Skeletal muscle satellite cell (primary cell): Measurements from ENCODE around the gene FAM171A2.

Experiments
- H3K27me3 ChIP-seq: 2 replicates; pipeline ENCODE4 v1.7.0; 2013; ENCODE audit warnings: low read length; ENCODE audit not compliant: control insufficient read depth, insufficient read depth
- H3K36me3 ChIP-seq: 2 replicates; pipeline ENCODE4 v1.7.0; 2013; ENCODE audit warnings: mild to moderate bottlenecking, control low read depth, low read length; ENCODE audit not compliant: insufficient read depth
- H3K4me1 ChIP-seq: 2 replicates; pipeline ENCODE4 v1.7.0; 2013; ENCODE audit warnings: low read length; ENCODE audit not compliant: control insufficient read depth, insufficient read depth
- H3K4me2 ChIP-seq: 2 replicates; pipeline ENCODE4 v1.7.0; 2013; ENCODE audit warnings: mild to moderate bottlenecking, low read length
- H3K4me3 ChIP-seq: 2 replicates; pipeline ENCODE4 v1.7.0; 2013; ENCODE audit warnings: low read length
- H3K9ac ChIP-seq: 2 replicates; pipeline ENCODE4 v1.7.0; 2013; ENCODE audit warnings: mild to moderate bottlenecking, low read depth, low read length, moderate library complexity
- H3K9me3 ChIP-seq: replicated peaks from 2 replicates; pipeline ENCODE4 v1.7.0; 2013; ENCODE audit warnings: mild to moderate bottlenecking, control low read depth, low read length

The FAM171A2 gene

DNA sequence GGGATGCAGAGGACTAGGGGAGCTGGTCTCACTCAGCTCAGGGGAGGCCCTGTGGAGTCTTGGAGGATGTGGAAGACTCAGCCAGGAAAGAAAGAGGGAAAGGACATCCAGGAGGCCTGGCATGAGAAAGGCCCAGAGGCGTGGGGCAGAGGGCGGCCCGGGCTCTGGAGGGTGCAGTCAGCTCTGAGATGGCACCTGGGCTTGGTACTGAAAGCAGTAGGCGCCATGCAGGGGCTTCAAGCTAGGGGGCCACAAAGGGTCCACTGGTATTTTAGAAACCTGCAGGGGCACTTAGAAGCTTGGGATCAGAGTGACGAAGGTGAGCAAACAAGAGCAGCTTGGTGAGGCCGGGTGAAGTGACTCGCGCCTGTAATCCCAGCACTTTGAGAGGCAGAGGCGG lies 5.6 kb downstream of the FAM171A2 start:
- Histone ChIP-seq H3K4me1 (peaks cover 7% of the 10 kb centered on the region), H3K4me3 (no peak overlapping the region), H3K27me3 (no peaks in the 10 kb centered on the region), H3K36me3 (no peaks in the 10 kb centered on the region), H3K4me2 (no peak overlapping the region), H3K9ac (no peak overlapping the region), H3K9me3 (no peaks in the 10 kb centered on the region)

DNA sequence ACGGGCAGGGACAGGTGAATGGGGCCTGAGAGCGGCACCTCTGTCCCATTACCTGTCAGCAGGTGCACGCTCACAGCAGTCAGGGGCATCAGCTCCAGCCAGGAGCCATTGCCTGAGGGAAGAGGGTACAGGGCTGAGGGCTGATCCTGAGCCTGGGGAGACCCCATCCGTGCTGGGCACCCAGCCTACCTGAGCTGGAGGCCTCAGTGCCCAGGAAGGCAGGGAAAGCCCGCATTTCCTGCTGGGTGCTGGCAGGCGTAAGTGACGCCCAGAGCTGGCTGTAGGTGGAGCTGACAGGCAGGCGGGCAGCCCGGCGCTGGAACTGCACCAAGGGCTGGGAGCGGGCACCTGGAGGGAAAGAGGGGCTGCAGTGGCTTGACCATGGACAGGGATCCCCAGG lies 7.4 kb downstream of the FAM171A2 start:
- H3K4me2 ChIP-seq = no peak overlapping the region
- peaks cover 15% of the 10 kb centered on the region for H3K36me3 ChIP-seq
- H3K4me3 ChIP-seq = no peak overlapping the region
- no peaks in the 10 kb centered on the region for H3K9me3 ChIP-seq
- peaks cover 4% of the 10 kb centered on the region for H3K4me1 ChIP-seq
- no peak overlapping the region for H3K9ac ChIP-seq
- H3K27me3 ChIP-seq = no peaks in the 10 kb centered on the region

DNA sequence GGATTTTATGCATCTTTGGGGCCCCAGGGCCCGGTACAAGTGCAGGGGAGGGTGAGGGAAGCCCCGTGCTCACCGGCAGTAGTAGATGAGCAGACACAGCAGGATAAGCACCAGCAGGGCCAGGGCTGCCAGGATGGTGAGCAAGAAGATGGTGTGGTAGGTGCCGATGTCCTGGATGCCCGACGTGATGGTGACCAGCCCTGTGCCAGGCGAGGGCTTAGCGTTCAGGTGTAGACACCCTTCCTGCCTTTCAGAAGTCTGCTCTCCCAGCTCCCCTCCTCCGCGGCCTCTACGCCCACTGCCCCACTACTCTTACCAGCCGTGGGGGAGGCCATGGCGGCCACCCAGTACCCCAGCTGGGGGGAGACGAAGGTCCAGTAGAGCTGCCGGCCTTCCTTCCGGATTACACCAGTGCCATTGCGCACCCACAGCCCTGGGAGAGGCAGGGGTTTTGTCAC lies 8.0 kb downstream of the FAM171A2 start:
- Histone ChIP-seq H3K4me3 (no peak overlapping the region), H3K27me3 (no peaks in the 10 kb centered on the region), H3K4me2 (no peak overlapping the region), H3K9me3 (no peaks in the 10 kb centered on the region), H3K9ac (no peak overlapping the region), H3K36me3 (peaks cover 20% of the 10 kb centered on the region), H3K4me1 (no peaks in the 10 kb centered on the region)

DNA sequence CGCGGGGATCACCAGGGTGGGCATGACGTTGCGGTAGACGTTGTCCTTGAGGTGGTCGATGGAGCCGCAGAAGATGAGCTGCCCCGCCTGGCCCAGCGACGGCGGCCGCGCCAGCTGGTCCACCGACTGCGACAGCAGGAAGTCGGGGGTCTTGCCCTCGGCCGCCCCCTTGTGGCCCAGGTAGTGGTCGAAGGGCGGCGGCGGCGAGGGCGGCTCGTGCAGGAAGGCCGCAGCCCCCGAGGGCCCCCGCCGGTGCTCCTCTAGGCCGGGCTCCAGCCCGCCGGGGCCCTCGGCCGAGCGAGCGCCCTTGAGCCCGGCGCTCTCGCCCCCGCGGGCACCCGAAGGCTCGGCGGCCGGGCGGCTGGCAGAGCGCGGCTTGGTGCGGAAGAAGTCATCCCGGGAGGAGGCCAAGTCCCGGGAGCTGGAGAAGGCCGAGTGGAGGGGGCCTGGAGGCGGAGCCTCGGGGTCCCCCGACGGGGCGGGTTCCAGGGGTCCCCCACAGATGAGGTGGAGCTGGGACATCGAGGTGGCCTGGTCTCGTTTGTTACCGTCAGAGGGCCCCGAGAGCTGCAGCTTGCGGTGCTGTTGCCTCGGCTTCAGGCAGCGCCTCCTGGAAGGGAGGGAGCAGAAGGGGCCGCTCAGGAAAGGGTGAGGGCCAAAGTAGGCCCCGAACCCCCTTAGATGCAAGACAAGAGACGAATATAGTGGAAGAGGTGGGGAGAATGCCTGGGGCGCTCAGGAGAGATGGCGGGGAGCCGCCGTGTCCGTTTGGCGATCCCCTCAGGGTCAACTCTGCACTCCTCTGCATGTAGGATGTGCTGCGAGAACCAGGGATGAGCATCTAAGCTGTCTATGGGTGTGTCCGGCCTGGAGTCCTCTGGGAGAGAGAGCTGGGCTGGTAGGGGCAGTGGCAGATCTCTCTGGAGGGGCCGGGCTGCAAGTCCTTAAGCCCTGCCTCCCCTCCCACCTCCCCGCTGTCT lies 8.8 kb downstream of the FAM171A2 start:
- H3K4me1 ChIP-seq = no peaks in the 10 kb centered on the region
- peaks cover 20% of the 10 kb centered on the region for H3K36me3 ChIP-seq
- H3K27me3 ChIP-seq = no peaks in the 10 kb centered on the region
- H3K4me2 ChIP-seq = no peak overlapping the region
- no peak overlapping the region for H3K9ac ChIP-seq
- no peaks in the 10 kb centered on the region for H3K9me3 ChIP-seq
- no peak overlapping the region for H3K4me3 ChIP-seq

DNA sequence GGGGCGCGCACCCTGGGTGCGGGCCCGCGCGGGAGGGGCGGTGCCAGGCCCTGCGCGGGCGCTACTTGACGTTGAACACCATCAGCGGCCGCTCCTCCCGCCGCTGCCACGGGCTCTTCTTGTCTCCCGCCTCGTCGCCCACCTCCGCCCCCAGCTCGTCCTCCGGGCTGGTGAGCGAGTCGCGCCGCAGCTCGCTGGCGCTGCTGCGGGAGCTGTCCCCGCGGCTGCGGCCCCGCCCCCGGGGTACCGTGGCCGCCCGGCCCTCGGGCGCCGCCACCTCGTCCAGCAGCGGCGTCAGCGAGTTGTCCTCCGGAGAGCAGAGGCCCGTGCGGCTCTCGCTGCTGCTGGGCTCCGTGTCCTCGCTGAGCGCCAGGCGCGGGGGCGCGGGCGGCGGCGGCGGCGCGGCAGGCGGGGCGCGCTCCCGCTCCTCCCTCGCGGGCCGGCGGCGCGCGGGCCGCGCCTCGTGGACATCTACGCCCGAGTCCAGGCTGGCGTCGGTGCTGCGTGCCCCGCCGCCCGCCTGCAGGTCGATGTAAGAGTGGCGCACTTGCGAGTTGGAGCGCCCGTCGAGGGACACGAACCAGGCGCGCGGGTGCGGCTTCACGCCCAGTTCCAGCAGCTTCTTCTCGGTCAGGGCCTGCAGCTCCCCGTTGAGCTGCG lies 9.9 kb downstream of the FAM171A2 start:
- H3K4me2 ChIP-seq = no peak overlapping the region
- no peaks in the 10 kb centered on the region for H3K4me1 ChIP-seq
- H3K27me3 ChIP-seq = no peaks in the 10 kb centered on the region
- H3K9me3 ChIP-seq = no peaks in the 10 kb centered on the region
- no peak overlapping the region for H3K4me3 ChIP-seq
- peaks cover 20% of the 10 kb centered on the region for H3K36me3 ChIP-seq
- H3K9ac ChIP-seq = no peak overlapping the region

DNA sequence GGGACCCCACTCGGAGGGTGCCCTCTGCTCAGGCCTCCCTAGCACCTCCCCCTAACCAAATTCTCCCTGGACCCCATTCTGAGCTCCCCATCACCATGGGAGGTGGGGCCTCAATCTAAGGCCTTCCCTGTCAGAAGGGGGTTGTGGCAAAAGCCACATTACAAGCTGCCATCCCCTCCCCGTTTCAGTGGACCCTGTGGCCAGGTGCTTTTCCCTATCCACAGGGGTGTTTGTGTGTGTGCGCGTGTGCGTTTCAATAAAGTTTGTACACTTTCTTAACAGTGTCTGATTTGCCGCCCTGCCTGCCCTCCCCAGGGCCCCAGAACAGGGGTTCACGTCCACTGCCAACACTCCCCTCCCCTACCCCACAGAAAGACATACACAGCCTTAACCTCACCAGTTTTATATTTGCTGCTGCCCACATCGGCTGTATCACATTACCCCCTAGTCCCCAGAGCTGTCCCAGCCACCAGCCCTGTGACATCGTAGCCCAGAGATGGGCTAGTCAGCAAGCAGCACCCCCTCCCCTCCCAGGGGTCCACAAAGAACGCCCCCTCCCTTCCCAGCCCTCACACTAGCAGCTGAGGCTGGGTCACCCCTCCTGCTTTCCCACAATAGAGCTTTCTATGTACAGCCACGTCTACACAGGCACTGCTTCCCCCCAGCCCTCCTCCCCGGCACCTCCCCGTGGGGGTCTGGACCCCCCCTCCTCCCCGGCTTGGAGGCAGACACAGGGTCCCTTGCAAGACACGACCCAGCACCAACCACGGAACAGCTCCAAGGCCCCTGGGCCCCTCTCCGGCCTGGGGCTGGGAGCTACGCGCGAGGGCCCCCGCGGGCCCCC lies 10.6 kb downstream of the FAM171A2 start:
- H3K4me2 ChIP-seq = no peak overlapping the region
- H3K4me1 ChIP-seq = peaks cover under 1% of the 10 kb centered on the region
- H3K4me3 ChIP-seq = no peak overlapping the region
- H3K27me3 ChIP-seq = no peaks in the 10 kb centered on the region
- H3K9ac ChIP-seq = no peak overlapping the region
- H3K36me3 ChIP-seq = peaks cover 20% of the 10 kb centered on the region
- H3K9me3 ChIP-seq = no peaks in the 10 kb centered on the region

DNA sequence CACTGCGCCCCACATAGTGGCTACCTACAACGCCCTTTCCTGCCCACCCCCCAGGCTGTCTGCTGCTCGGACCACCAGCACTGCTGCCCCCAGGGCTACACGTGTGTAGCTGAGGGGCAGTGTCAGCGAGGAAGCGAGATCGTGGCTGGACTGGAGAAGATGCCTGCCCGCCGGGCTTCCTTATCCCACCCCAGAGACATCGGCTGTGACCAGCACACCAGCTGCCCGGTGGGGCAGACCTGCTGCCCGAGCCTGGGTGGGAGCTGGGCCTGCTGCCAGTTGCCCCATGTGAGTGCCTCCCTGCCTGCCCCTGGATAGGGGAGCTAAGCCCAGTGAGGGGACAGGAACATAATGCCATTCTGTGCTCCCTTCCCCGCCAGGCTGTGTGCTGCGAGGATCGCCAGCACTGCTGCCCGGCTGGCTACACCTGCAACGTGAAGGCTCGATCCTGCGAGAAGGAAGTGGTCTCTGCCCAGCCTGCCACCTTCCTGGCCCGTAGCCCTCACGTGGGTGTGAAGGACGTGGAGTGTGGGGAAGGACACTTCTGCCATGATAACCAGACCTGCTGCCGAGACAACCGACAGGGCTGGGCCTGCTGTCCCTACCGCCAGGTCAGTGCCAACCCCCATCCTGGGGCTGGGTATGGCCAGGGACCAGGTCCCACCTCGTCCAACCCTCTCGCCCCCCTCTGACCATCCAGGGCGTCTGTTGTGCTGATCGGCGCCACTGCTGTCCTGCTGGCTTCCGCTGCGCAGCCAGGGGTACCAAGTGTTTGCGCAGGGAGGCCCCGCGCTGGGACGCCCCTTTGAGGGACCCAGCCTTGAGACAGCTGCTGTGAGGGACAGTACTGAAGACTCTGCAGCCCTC lies 11.5 kb downstream of the FAM171A2 start:
- H3K4me3 ChIP-seq = no peak overlapping the region
- H3K4me2 ChIP-seq = no peak overlapping the region
- no peaks in the 10 kb centered on the region for H3K9me3 ChIP-seq
- H3K9ac ChIP-seq = no peak overlapping the region
- H3K4me1 ChIP-seq = peaks cover 4% of the 10 kb centered on the region
- H3K27me3 ChIP-seq = no peaks in the 10 kb centered on the region
- H3K36me3 ChIP-seq = peaks cover 20% of the 10 kb centered on the region

DNA sequence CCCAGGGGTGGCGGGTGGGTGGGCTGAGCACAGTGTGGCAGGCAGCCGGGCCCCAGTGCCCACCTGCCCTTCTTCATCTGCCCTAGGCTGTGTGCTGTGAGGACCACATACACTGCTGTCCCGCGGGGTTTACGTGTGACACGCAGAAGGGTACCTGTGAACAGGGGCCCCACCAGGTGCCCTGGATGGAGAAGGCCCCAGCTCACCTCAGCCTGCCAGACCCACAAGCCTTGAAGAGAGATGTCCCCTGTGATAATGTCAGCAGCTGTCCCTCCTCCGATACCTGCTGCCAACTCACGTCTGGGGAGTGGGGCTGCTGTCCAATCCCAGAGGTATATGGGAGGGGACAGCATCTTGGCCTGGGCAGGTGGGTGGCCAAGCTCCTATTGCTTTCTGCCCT lies 12.2 kb downstream of the FAM171A2 start:
- no peaks in the 10 kb centered on the region for H3K27me3 ChIP-seq
- H3K9me3 ChIP-seq = no peaks in the 10 kb centered on the region
- no peak overlapping the region for H3K4me2 ChIP-seq
- no peak overlapping the region for H3K9ac ChIP-seq
- no peak overlapping the region for H3K4me3 ChIP-seq
- H3K36me3 ChIP-seq = peaks cover 20% of the 10 kb centered on the region
- peaks cover 4% of the 10 kb centered on the region for H3K4me1 ChIP-seq

DNA sequence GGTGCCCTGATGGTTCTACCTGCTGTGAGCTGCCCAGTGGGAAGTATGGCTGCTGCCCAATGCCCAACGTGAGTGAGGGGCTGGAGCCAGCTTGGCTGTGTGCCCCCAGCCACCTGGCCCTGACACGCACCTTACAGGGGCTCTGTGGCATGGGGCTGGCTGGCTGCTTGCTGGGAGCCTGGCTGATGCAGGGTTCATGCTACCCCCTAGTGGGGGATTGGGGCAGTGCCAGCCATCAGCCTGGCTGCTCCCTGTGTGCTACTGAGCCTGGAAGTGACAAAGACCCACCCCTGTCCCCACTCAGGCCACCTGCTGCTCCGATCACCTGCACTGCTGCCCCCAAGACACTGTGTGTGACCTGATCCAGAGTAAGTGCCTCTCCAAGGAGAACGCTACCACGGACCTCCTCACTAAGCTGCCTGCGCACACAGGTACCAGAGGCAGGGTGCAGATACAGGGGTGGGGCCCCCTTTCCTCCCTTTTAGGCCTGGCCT lies 12.9 kb downstream of the FAM171A2 start:
- Histone ChIP-seq H3K9me3 (no peaks in the 10 kb centered on the region), H3K27me3 (no peaks in the 10 kb centered on the region), H3K4me3 (no peak overlapping the region), H3K36me3 (peaks cover 20% of the 10 kb centered on the region), H3K4me2 (no peak overlapping the region), H3K9ac (no peak overlapping the region), H3K4me1 (peaks cover 9% of the 10 kb centered on the region)

DNA sequence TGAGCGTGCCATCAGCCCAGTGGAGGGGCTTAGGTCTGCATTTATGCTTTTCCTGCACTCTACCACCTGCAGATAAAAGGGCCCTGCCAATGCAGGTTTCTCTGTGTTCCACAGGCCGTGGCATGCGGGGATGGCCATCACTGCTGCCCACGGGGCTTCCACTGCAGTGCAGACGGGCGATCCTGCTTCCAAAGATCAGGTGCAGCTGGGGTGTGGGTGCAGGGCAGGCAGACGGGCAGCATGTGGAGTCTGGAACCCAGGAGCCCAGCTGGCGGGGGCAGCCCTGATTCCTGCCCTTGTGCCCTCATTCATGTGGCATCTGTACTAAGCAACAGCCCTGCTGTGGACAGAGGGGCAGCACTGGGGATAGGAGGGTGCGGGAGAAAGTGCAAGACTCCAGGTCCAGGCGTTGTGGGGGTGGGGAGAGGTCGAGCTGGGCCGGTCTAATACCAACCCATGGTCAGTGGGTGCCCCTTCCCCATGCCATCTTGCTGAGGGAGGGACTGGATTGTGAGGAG lies 14.0 kb downstream of the FAM171A2 start:
- Histone ChIP-seq H3K4me3 (no peak overlapping the region), H3K9me3 (no peaks in the 10 kb centered on the region), H3K9ac (no peak overlapping the region), H3K4me2 (no peak overlapping the region), H3K36me3 (peaks cover 20% of the 10 kb centered on the region), H3K27me3 (no peaks in the 10 kb centered on the region), H3K4me1 (peaks cover 9% of the 10 kb centered on the region)
